Neuron (in vitro differentiated cells): ENCODE data around the gene CYBA.

Experiments used
- H2AFZ ChIP-seq: one replicate; pipeline ENCODE4 v1.6.1; 2013; ENCODE audit warnings: low read depth, mild to moderate bottlenecking, inconsistent platforms, low read length, moderate library complexity
- H3K27me3 ChIP-seq: one replicate; pipeline ENCODE4 v1.6.1; 2013; ENCODE audit warnings: low read length; ENCODE audit not compliant: insufficient read depth
- H3K36me3 ChIP-seq: one replicate; pipeline ENCODE4 v1.6.1; 2013; ENCODE audit warnings: low read length; ENCODE audit not compliant: insufficient read depth
- H3K4me1 ChIP-seq: one replicate; pipeline ENCODE4 v1.6.1; 2013; ENCODE audit warnings: low read length; ENCODE audit not compliant: insufficient read depth
- H3K4me3 ChIP-seq: 2 replicates; pipeline ENCODE4 v1.5.1; 2013; ENCODE audit warnings: mild to moderate bottlenecking, low read length, moderate library complexity
- H3K9me3 ChIP-seq: one replicate; pipeline ENCODE4 v1.6.1; 2013; ENCODE audit warnings: low read length

CYBA gene

DNA sequence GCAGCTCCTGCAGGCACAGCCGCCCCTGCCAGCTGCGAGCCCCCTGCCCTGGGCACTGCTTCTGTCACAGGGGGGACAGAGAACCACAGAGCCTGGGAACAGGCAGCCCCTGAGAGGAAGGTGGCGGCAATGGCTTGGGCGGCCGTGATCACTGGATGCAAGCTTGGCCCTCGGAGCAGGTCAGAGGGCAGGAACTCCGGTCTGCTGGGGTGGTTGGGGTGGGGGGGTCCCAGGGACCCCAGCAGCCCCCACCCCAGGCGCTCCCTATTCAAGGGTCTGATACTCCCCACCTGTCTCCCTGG is 1.9 kb upstream of the CYBA start:
- no peaks in the 10 kb centered on the region for H3K9me3 ChIP-seq
- peaks cover 11% of the 10 kb centered on the region for H3K4me1 ChIP-seq
- H2AFZ ChIP-seq, result no peak overlapping the region
- no peak overlapping the region for H3K4me3 ChIP-seq
- H3K27me3 ChIP-seq, result no peaks in the 10 kb centered on the region
- H3K36me3 ChIP-seq, result peaks cover 60% of the 10 kb centered on the region

- H3K4me3 ChIP-seq, result no peak overlapping the region
- peaks cover 54% of the 10 kb centered on the region for H3K36me3 ChIP-seq
- peaks cover 11% of the 10 kb centered on the region for H3K4me1 ChIP-seq
- no peak overlapping the region for H2AFZ ChIP-seq
- H3K27me3 ChIP-seq, result no peaks in the 10 kb centered on the region
- no peaks in the 10 kb centered on the region for H3K9me3 ChIP-seq
Observed at GRCh38 chr16:88651989-88652761, 1.3 kb upstream of the CYBA start.

GRCh38 chr16:88651276-88651988 is 579 bp upstream of the CYBA start:
- Histone ChIP-seq H3K27me3 (no peaks in the 10 kb centered on the region), H2AFZ (no peak overlapping the region), H3K4me3 (no peak overlapping the region), H3K4me1 (peaks cover 11% of the 10 kb centered on the region), H3K9me3 (no peaks in the 10 kb centered on the region), H3K36me3 (peaks cover 47% of the 10 kb centered on the region)

- Histone ChIP-seq H3K4me3 (peak overlapping the region; percentile 40), H3K4me1 (peaks cover 15% of the 10 kb centered on the region), H3K36me3 (peaks cover 34% of the 10 kb centered on the region), H3K9me3 (no peaks in the 10 kb centered on the region), H2AFZ (no peak overlapping the region), H3K27me3 (no peaks in the 10 kb centered on the region)
Observed at GRCh38 chr16:88649924-88650748, 717 bp downstream of the CYBA start.

DNA sequence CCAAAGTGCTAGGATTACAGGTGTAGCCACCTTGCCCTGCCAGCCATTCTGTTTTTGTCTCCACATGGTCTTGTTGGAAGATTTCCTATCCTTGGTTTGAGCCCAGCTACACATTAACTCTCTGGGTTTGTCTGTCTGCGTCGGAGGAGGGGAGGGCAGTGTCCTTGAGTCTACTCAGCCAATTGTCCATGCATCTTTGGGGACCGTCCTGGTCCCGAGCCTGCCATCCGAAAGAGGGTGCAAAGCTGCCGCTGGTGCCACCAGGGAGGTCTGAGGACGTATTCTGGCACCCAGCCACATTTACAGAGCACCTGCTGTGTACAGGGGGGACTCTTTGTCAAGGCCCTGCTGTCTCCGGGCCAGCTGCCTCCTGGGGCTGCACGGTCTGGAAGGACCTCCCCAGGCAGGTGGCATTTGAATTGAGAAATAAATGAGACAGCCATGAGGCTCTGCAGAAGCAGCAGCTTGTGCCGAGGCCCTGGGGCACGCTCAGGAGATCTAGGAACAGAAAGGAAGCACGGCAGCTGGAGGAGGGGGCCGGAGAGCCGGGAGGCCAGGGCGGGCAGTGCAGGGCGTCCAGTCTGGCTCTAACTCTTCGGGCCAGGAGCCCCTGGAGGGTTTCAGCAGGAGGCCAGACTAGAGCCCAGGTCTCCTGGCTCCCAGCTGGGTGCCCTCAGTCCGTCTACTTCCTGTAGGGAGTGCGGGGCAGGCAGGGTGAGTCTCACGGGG is 1.5 kb downstream of the CYBA start:
- Histone ChIP-seq H3K4me3 (no peak overlapping the region), H3K27me3 (no peaks in the 10 kb centered on the region), H3K9me3 (no peaks in the 10 kb centered on the region), H2AFZ (no peak overlapping the region), H3K36me3 (peaks cover 27% of the 10 kb centered on the region), H3K4me1 (peaks cover 20% of the 10 kb centered on the region)

DNA sequence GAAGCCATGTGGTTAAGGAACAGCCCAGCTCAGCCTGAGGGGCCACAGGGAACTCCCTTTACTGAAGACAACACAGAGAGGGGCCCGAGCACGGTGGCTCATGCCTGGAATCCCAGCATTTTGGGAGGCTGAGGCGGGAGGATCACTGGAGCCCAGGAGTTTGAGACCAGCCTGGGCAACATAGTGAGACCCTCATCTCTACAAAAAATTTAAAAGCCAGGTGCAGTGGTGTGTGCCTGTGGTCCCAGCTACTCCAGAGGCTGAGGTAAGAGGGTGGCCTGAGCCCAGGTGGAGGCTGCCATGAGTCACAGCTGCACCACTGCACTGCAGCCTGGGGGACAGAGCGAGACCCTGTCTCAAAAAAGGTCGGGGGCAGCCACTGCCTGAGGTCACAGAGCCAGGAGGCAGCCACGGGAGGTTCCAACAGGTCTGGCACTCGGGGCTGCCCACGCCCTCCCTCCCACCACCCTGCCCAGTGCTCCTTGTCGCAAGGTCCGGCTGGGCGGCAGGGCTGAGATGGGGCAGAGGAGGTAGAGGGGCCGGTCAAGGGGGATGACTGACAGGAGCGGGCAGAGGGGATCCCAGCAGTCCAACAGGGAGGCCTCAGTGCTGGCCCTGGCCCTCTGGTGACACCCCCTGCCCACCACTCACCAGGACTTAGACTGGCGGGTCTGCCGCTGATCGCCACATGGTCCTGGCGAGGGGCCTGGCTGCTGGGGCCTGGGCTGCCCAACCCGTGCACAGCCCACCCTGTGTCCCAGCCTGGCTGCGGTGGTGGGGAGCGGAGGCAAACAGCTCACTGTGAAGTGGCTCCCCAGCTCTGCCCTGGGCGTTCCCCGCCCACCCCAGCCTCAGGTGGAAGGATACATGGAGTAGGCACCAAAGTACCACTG is 3.4 kb downstream of the CYBA start:
- H3K4me3 ChIP-seq, result no peak overlapping the region
- no peaks in the 10 kb centered on the region for H3K27me3 ChIP-seq
- H3K9me3 ChIP-seq, result no peaks in the 10 kb centered on the region
- H3K36me3 ChIP-seq, result peaks cover 11% of the 10 kb centered on the region
- H2AFZ ChIP-seq, result no peak overlapping the region
- H3K4me1 ChIP-seq, result peaks cover 20% of the 10 kb centered on the region

GRCh38 chr16:88646345-88647034 is 4.4 kb downstream of the CYBA start:
- no peak overlapping the region for H2AFZ ChIP-seq
- no peaks in the 10 kb centered on the region for H3K27me3 ChIP-seq
- H3K4me1 ChIP-seq, result peaks cover 18% of the 10 kb centered on the region
- peaks cover 2% of the 10 kb centered on the region for H3K36me3 ChIP-seq
- H3K9me3 ChIP-seq, result no peaks in the 10 kb centered on the region
- H3K4me3 ChIP-seq, result no peak overlapping the region

- Histone ChIP-seq H3K4me1 (peaks cover 13% of the 10 kb centered on the region), H3K36me3 (no peaks in the 10 kb centered on the region), H2AFZ (no peak overlapping the region), H3K4me3 (no peak overlapping the region), H3K9me3 (no peaks in the 10 kb centered on the region), H3K27me3 (no peaks in the 10 kb centered on the region)
Observed at GRCh38 chr16:88645941-88646340, 4.9 kb downstream of the CYBA start.

- no peaks in the 10 kb centered on the region for H3K9me3 ChIP-seq
- no peaks in the 10 kb centered on the region for H3K36me3 ChIP-seq
- H2AFZ ChIP-seq, result no peak overlapping the region
- no peaks in the 10 kb centered on the region for H3K27me3 ChIP-seq
- no peak overlapping the region for H3K4me3 ChIP-seq
- peaks cover 13% of the 10 kb centered on the region for H3K4me1 ChIP-seq
Observed at GRCh38 chr16:88645455-88645854, 5.4 kb downstream of the CYBA start.

DNA sequence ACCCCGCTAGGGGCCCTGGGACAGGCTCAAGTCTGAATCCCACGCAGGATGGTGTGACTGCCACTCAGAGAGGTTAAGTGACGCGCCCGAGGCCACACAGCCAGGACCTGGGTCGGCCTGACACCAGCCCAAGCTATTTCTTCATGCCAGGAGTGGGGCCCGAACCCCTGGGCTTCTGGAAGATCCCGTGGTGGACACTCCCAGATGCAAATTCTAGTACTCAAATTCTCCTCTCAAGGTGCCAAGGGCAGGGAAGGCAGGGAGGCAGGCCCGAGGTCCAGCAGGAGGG is 7.3 kb downstream of the CYBA start:
- Histone ChIP-seq H3K36me3 (no peaks in the 10 kb centered on the region), H3K4me3 (no peak overlapping the region), H3K27me3 (no peaks in the 10 kb centered on the region), H3K4me1 (peaks cover 9% of the 10 kb centered on the region), H3K9me3 (no peaks in the 10 kb centered on the region), H2AFZ (no peak overlapping the region)

GRCh38 chr16:88642881-88643643 is 7.8 kb downstream of the CYBA start:
- Histone ChIP-seq H3K4me3 (no peak overlapping the region), H2AFZ (no peak overlapping the region), H3K27me3 (no peaks in the 10 kb centered on the region), H3K9me3 (no peaks in the 10 kb centered on the region), H3K4me1 (peaks cover 9% of the 10 kb centered on the region), H3K36me3 (no peaks in the 10 kb centered on the region)
